ENCODE results near the gene GLIS2.

- no peak for TF ChIP-seq POLR2AphosphoS5 (IDR thresholded peaks at IDR 0.05; ENCODE audit: low read depth, low read length)
- no peak for TF ChIP-seq TAF1 (IDR thresholded peaks at IDR 0.05; ENCODE audit: borderline replicate concordance, low read depth, low read length)
These were observed 8.1 kb downstream of the GLIS2 start for GRCh38 chr16:4323845-4324488.

Data from GM12892 (cell line).